HG03469 (cell line): Measurements from ENCODE around the gene ITGA7.

ENCODE experiments used
- ATAC-seq: cut with Tn5 transposase; IDR thresholded peaks from one replicate; pipeline ENCODE4 v1.9.1; 2021; ENCODE audit warnings: mild to moderate bottlenecking, moderate library complexity, moderate number of reproducible peaks; ENCODE audit not compliant: unreplicated experiment

ITGA7 gene

DNA sequence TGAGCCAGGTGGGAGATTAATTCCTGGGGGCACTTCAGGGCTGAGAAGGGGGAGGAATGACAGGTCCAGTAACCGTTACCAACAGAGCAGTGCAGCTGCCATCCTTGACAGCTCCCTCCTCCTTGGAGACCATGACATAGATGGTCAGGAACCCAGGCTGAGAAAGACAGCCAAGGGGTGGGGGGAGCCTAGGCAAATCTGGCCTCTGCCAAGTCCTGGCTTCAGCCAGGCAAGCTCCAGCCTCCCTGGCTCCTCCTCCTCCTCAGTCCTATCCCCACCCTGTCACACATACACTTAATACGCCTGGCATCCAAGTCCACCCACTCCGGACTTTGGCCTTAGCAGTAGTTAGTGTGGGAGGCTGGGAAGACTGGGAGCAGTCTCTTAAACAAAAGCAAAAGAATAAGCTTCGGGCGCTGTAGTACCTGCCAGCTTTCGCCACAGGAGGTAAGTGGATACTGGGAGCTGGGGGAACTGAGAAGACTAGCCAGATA, 12.4 kb upstream of the ITGA7 start, which contains the start of gene RDH5:
Gene RDH5 (plus strand): TSS at position 323 of the 494 bp plus-strand sequence. CDS start 792 bp downstream, outside the sequence.
- ATAC-seq, result no peak

DNA sequence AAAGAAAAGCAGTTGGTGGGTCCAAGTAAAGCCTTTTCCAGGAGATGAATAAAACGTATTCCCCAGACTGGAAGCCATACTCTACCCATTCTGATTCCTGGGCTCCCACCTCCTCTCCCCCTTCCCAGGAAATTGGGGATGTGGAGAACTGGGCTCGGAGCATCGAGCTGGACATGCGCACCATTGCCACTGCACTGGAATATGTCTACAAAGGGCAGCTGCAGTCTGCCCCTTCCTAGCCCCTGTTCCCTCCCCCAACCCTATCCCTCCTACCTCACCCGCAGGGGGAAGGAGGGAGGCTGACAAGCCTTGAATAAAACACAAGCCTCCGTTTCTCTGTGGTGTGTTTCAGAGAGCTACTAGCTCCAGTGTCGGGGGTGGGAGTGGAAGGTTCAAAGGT, 11.7 kb upstream of the ITGA7 start:
- ATAC-seq, result no peak

DNA sequence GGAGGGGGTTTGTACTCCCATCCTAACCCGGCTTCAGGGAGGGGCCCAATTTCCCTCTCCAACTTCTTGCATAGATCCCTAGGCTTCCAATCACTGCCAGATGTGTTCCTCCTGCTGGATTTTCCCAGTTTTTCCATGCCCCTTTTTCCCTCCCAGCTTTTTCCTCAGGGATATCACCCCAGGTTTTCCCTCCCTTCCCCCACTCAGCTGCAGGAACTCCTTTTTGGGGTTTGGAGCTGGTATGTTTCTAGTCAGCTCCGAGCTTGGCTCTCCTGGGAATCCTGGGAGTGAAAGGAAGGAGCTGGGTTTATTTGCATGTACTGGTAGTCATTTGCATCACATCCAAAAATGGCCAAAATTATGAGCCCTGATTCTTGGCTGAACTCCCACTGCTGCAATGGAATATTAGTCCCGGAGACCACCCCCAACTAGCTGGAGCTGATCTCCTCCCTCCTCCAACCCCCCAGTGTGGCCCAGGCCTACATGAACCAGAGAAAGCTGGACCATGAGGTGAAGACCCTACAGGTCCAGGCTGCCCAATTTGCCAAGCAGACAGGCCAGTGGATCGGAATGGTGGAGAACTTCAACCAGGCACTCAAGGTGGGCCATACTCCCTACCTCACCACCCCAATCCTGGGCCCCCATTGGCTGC, 11.0 kb upstream of the ITGA7 start:
- ATAC-seq, result no peak

DNA sequence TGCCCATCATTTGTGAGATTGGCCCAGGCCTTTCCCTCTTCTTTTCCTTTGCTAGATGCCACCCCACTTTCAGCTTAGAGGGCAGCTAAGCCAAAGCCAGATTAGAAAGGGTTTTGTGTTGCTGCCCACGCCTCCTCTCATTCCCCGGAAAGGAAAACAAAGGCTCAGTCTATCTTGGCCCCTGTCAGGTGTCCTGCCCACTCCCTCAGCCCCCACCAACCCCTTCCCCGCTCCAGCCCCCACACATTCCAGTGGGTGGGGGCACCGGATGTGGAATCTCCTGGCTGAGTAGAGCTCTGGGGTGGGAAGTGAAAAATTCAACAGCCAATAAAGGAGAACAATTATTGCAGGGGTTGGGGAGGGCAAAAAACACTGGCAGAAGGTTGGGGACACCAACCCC, 10.3 kb upstream of the ITGA7 start:
- no peak for ATAC-seq

DNA sequence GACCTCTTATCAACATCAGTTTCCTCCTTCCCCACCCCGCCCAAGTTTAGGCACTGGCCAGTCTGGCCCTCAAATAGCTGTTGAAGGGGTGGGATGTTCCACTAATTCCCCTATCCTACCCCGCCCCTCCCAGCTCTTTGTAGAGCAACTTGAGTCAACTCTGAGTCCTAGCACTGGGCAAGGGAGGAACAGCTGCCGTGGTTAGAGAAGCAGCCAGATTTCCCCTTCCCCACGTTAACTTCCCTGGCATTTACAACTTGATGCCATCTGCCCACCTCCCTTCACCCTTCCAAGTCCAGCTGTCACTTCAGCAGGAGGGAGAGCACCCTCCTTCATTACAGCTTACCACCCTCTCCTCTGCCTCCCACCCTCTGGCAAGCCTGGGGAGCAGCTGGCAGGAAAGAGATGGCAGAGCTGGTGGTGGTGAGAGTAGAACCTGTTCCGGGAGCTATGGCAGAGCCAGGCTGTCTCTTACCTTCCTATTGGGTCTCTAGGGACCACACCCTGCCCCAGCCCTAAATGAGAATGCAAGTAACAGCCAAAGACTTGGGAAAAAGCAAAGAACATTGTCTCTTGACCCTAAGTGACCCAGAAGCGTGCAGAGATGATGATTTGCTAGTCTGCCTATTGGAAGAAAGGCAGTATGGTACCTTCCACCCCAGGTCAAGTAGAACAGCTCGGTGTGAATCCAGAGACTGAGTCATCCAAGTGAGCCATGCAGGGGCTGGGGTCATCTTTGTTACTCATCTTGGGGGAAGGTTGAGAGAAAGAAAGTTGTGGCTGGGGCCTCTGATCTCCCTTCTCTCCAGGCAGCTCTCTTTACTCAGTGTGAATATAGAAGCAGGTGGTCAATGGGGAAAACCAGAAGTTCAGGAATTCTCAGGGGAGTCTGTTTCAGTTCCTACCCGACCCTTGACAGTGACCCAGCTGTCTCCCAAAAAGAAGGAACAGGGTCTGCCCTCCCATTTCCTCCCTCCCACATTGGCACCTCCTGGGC, 9.6 kb upstream of the ITGA7 start:
- no peak for ATAC-seq

DNA sequence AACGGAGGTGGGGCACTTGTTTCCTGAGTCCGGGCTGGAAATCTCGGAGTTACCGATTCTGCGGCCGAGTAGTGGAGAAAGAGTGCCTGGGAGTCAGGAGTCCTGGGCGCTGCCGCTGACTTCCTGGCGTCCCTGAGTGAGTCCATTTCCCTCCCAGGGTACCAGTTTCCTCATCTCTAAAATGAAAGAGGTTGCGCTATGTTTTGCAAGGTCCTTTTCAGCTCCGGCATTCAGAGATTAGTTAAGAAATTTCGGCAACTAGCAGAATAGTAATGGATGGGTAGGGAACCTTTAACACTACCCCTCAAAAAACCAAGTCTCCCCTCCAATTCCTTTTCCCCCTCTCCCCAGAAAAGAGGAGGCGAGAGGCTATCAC, 8.9 kb upstream of the ITGA7 start:
- peak; percentile 13 for ATAC-seq

DNA sequence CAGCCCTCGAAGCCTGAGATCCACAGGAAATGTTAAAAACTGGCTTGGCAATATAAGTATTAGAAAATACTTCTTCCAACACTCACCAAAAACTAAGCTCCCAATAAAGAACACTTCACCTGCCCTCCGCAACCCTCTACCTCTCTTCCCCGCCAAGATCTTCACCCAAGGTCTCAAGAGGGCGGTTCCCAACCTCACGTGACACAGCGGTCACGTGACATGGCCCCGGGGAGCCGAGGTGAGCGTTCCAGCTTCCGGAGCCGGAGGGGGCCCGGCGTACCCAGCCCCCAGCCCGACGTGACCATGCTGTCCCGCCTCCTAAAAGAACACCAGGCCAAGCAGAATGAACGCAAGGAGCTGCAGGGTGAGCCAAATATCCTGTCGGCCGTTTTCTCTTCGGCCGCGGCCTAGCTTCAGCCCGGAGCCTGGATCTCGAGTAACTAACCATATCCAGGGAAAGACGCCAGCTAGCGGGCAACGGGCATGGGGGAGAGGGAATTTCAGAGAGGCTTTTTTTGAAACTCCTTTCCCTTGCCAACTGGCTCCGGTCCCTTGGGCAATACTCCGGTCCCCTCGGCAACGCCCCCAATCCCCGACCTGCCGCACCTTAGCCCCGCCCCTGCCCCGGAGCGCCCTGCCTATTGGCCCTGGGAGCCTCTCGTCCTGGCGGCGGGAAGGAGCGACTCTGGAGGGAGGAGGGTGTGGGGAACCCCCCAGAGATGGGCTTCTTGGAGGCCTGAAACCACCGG, 8.3 kb upstream of the ITGA7 start, which contains the start of gene BLOC1S1:
Gene BLOC1S1 (plus strand): TSS at position 214 of the 749 bp plus-strand sequence. CDS start 6 bp downstream, at position 220.
- peak; percentile 57 for ATAC-seq

DNA sequence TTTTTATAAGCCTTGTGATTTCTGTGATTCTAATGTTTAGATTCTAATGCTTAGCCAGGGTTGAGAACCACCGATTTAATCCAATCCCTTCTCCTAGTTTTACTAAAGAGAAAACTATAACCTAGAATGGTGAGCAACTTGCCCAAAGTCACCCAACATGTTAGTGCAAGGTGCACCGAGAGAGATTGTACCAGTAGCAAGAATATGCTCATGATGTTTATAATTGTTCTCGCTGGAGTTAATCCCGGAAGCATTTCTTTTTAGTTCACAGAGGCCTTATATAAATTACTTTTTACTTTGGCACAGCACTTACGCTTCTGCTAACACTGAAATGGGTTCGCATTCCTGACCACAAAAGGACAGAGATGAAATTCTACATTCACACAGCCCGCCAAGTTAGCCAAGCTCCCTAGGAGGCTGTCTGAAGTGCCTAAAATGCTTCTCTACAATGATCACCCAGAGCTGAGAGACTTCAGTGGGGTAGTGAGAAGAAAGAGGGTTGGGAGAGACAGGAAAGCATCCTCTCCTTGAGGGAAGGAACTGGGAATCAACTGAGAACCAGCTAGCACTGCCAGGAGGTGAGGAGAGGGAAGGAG, 7.6 kb upstream of the ITGA7 start:
- no peak for ATAC-seq

DNA sequence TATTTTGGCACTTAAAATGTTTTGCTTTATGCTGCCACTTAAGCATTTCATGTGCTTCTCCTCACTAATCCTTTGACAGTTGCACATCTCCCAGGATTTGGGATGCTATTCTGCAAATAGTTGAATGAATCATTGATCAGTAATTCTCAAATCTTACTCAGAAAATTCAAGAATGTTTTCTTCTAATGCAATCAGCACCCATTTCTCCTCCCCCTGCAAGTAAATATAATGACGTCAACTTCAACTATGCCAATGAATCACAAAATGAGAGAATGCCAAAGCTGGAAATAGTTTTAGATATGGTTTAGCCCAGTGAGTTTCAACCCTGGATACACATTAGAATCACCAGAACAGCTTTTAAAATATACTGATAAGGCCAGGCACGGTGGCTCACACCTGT, 6.0 kb upstream of the ITGA7 start:
- no peak for ATAC-seq

DNA sequence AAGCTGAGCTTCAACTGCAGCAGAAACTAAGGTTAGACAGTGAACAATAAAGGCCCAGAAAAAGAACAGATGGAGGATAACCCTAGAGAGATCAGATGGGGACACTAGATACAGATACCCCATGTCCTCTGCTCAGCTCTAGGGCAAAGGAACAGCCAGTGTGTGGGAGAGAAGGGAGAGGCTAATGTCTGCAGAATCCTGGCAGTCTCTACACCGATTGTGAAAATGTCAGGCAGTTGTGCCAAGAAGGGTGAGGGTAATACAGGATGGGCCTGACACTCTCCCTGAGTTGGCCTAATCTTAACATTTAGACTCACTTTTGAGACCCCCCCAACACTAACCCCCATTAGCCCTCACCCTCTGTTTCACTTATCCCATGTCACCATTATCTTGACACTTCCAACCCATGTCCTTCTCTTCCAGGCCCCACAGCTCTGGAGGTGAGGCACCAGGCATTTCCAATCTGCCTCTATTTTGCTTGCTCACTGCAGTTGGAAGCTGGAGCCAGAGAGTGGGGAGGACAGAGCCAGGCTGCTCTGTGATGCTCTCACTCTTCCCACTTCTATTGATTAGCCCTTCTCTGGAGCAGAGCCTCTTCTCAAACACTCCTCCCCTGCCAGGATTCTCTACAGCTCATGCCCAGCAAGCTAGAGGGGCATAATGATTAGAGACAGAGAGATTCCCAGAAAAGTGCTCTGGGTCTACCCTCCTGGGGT, 5.2 kb upstream of the ITGA7 start:
- ATAC-seq, result no peak

DNA sequence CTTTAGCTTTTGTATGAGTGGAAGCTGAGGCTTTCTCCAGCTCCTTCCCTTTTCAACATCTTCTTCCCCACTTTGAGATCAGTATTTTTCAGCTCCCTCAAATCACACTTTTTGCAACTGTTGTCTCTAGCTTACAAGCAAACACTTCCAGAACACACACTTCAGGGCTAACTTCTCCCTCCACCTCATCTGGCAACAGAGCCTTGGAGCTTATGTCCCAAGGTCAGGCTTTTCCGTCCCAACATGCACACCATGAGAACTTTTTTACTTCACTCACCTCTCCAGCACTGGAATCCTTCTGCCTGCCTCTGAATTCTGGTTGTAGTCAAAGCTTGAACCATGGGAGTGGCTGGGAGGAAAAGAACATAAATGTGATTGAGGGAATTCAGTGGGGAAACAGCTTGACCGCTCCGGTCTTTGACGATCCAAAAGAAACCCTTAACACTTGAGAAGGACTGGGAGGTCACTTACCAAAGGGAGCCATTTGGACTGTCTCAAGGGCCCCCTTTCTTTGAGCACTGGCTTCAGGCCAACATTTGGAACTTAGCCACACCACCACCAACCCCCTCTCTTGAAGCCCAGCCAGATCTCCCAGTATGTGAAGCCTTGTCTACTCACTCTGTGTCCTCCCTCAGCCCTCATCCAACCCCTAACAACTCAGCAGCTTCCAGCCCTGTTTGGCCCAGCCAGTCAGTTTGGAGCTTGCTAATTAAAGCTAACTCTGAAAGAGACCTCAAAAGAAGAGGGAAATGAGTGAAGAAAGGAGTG, 4.3 kb upstream of the ITGA7 start:
- no peak for ATAC-seq

DNA sequence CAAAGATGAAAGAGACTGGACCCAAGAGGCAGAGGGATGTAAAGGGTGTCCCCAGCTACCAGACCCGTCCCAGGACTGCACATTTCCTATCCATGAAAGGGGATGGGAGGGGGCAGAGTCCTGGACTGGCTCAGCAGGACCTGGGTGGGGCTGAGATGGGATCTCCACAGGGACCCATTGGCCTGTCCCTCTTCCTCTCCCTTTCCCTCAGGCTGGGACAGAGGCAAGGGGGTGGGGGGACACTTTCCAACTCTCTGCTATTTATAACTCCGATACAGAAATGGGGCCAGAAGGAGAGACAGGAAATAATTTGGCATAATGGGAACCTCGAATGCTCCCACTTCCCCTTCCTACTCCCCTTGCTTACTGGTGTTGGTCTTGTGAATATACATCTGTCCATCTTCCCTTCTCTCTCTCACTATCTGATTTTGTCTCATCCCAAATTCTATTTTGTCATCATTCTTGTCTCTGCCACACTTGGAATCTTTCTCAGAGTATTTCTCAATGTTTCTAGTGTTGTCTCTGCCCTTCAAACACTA, 1.1 kb upstream of the ITGA7 start:
- ATAC-seq, result no peak

DNA sequence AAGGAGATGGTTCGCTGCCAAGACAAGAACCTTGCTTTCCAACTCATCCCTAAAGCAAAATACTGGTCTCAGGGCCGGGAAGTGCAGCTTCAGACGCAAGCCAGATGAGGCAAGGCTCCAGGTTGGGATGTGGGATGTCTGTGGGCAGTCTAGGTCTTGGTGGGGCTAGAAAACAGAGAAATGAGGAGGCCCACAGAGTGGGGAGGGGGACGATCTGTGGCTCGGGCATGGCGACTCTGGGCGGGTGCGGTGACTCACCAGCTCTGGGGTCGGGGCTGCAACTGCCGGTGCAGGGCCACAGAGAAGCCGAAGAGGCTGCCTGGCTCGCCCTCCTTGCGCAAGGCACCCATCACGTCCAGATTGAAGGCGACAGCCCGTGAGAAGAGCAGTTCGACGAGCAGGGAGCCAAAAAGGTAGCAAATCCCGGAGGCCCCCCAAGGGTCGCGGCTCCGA, 459 bp downstream of the ITGA7 start:
- no peak for ATAC-seq

DNA sequence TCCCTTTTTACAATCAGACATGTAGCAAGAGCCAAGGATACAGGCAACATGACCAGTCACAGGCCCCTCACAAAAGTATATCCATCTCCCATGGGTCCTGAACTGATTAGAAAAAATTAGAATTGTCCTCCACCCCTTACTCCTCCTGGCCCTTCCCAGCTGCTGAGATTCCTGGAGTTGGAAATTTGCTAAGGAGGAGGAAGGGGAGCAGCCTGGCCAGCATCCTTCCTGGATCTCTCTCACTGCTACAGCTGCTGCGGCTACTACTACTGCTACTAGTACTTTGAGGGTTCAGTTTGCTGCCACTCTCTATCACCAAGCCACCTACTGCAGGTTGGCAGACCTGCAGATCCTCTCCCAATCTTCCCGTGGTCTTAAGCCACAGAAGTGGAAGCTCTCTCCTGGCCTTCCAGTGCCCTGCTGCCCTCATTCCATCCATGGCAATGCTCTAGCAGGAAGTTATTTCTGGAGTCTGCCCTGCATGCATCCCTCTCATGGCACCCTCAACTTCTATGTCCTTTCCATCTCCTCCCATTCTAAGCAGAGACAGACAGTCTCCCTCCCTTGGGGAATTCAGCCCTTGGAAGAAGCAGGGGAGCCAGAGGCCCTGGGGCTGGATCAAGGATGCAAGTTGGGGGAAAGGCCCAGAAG, 1.0 kb downstream of the ITGA7 start:
- ATAC-seq, result no peak

DNA sequence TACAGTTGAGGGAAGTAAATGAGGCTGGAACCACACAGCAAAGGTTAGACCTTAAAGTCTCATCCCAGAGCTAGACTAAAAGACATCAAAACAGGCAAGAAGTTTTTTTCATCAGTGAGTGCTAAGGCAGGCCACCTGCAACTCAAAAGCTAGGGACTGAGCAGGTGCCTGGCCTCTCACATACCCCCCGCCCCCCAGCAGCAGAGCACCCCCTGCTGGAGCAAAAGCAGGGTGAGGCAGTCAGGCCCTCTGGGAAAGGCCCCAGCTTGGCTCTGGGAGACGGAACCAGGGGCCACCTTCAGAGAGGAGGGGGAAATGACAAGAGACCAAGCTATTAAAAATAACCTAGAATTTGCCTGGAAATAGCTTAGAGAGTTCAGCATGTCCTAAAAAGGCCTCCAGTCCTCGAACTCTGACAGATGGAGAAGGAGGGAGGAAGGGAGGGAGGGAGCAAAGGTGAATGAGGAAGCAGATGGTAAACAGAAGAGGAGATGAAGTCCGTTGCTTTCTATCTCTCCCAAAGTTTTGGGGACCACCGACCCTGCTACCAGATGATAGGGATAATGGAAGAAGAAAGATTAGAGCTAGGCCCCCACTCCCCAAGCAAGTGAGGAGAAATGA, 1.8 kb downstream of the ITGA7 start:
- ATAC-seq, result no peak

DNA sequence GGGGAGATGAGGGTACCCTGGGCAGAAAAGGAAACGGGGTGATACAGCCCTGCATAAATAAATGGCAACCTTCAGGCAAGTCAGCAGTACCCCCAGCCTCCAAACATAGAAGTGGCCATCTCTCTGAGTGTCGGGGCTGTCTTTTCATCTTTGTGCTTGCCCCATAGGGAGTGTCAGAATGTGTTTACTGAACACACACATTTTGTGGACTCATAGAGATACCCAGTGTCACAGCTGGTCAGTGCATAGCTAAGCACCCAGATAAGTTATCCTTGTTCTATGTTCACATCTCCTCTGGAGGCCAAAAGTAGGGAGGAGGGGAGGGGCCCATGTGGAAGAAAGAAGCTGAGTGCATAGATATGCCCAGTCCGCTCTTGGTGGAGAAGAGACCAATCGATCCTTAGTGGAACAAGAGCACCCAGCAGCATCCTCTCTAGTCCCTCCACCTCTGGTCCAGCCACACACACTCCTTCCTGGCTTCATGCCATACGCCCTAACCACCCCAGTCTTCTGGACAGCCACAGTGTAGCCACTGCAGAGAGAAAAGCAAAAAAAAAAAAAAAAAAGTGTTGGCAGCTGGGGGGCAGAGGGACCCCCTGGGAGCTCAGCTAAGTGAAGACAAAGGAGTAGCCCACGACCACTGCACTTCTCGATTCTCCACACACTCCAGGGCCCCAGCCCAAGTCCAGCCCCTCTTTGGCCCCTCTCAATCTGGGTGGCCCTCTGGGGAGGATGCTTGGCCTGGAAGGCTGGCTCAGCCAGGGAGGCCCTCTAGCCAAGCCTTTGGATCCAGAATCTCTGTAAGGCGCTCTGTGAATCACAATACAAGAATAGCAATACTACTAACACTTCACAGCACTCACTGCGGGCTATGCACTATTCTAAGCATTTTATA, 2.6 kb downstream of the ITGA7 start:
- no peak for ATAC-seq
